Thyroid gland (tissue), 4 donors: Measurements from ENCODE around the gene PFN3.

Source experiments
- CTCF ChIP-seq, 6 experiments: fragments of 200-600 bp in 3 of 6; fragments of 450-650 bp in 3 of 6; sonication (generic) in 3 of 6; IDR thresholded peaks; one replicate each; pipeline ENCODE4 v1.5.1; 2016 to 2019; ENCODE audit warnings: antibody characterized with exemption in 6 of 6, mild to moderate bottlenecking in 2 of 6, inconsistent platforms in 1 of 6, moderate library complexity in 1 of 6
- POLR2A ChIP-seq, 2 donors: fragments of 450-650 bp; IDR thresholded peaks; one replicate each; pipeline ENCODE4 v1.6.1; 2017; ENCODE audit warnings: antibody characterized with exemption in 2 of 2, mild to moderate bottlenecking in 2 of 2, moderate library complexity in 1 of 2

- TF ChIP-seq CTCF (IDR thresholded peaks at IDR 0.05) (no peak), POLR2A (IDR thresholded peaks at IDR 0.05) (no peak)
Measured at GRCh38 chr5:177440990-177441780, 40.7 kb upstream of the PFN3 start.
